NCI-H526 treated with DMSO at 0.1 percent for 48 hours (cell line): ENCODE data around the gene DCTPP1.
"Not testable (repeated sequence)": the region's sequence is repeated elsewhere in the genome, so short reads cannot be mapped to it uniquely, and the experiment has no call there.

Experiments
- DNase-seq: peaks from one replicate; lab custom pipeline; 2025; lab: John Stamatoyannopoulos, UW

The DCTPP1 gene

GRCh38 chr16:30429678-30430427 lies at the start of gene DCTPP1:
Gene DCTPP1 (minus strand): TSS chr16:30430030. CDS start chr16:30429980, 50 bp downstream.
- peak; percentile 99 for DNase-seq

- DNase-seq: no peak
Measured at GRCh38 chr16:30478766-30479478, 49.1 kb upstream of the DCTPP1 start.

DNA sequence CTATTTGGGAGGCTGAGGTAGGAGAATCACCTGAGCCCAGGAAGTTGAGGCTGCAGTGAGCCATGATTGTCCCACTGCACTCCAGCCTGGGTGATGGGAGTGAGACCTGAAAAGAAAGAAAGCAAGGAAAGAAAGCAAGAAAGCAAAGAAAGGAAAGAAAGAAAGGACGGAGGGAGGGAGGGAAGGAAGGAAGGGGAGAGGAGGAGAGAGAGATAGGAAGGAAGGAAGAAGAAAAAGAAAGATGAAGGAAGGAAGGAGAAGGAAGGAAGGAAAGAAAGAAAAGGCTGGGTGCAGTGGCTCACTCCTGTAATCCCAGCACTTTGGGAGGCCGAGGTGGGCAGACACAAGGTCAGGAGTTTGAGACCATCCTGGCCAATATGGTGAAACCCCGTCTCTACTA lies 47.9 kb upstream of the DCTPP1 start:
- not testable (repeated sequence) for DNase-seq

DNA sequence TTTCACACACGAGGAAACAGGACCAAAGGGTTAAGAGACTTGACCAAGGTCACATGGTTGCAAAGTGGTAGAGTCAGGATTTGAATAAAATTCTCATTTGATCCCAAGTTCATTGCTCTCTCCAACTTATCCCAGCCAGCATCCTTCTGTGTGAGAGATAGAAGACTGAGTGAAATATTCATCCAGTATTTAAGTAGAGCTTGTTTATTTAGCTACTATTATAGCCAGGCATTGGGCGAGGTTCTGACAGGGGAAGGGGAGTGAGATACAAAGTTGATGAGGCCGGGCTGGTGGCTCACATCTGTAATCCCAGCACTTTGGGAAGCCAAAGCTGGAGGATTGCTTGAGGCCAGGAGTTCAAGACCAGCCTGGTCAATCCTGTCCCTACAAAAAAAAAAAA lies 47.2 kb upstream of the DCTPP1 start:
- DNase-seq: no peak

GRCh38 chr16:30474684-30475083 lies 44.9 kb upstream of the DCTPP1 start:
- no peak for DNase-seq

GRCh38 chr16:30474074-30474452 lies 44.2 kb upstream of the DCTPP1 start:
- no peak for DNase-seq

DNA sequence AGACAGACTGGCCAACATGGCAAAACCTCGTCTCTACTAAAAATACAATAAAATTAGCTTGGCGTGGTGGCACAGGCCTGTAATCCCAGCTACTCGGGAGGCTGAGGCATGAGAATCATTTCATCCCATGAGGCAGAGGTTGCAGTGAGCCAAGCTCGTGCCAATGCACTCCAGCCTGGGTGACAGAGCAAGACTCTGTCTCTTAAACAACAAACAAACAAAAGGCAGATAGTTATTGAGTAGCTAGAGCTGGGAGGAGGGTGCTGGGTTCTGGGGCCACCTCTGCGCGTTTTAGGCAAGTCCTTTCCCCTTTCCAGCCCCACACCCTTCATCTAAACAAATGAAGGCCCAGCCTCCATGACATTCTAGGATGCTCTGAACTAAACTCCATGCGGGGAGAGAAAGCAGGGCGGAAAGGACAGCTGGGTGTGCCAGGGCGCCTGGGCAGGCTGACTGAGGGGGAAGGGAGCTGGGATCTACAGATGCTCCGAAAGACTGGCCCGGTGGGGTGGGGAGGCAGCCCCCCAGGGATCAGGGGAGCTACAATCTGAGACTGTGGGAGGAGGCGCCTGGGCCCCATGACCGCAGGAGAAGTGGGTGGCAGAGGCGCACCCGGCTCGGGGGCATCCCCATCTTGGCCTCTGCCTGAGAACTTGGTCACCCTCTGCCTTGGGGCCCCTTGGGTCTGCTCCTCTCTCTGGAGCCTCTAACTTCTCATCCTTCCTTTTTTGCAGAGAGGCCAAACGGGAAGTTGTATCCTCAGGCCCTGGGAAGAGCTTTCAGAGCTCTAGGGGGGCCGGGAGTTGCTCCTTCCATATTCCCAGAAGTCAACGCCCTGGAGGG lies 43.6 kb upstream of the DCTPP1 start:
- no peak for DNase-seq

- no peak for DNase-seq
Measured at GRCh38 chr16:30472328-30472942, 42.6 kb upstream of the DCTPP1 start, which contains the start of gene ITGAL. Gene ITGAL (plus strand): TSS chr16:30472742. CDS start chr16:30472838, 96 bp downstream.

DNA sequence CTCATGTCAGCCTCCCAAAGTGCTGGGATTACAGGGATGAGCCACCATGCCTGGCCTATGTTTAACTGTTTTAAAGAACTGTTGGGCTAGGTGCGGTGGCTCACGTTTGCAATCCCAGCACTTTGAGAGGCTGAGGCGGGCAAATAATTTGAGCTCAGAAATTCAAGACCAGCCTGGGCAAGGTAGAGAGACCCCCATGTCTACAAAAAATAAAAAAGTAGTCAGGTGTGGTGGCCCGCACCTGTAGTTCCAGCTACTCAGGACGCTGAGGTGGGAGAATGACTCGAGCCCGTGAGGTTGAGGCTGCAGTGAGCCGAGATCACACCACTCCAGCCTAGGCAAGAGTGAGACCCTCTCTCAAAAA lies 40.8 kb upstream of the DCTPP1 start:
- no peak for DNase-seq

DNA sequence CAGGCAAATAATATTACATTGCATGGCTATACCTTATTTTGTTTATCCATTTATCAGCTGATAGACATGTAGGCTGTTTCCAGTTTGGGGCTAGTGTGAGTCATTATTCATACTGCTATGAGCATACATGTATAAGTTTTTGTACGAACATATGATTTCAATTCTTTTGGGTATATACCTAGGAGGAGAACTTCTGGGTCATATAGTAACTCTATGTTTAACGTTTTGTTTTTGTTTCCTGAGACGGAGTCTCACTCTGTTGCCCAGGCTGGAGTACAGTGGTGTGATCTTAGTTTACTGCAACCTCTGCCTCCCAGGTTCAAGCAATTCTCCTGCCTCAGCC lies 40.3 kb upstream of the DCTPP1 start:
- DNase-seq: no peak

GRCh38 chr16:30464078-30464477 lies 34.2 kb upstream of the DCTPP1 start:
- no peak for DNase-seq

DNA sequence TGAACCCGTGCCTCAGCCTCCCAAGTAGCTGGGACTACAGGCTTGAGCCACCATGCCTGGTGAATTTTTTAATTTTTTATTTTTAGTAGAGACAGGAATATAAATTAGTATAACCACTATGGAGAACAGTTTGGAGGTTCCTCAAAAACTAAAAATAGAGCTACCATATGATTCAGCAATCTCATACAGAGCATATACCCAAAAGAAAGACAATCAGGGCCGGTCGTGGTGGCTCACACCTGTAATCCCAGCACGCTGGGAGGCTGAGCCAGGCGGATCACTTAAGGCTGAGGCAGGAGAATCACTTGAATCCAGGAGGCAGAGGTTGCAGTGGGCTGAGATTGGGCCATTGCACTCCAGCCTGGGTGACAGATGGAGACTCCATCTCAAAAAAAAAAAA lies 31.6 kb upstream of the DCTPP1 start:
- DNase-seq: not testable (repeated sequence)

GRCh38 chr16:30459456-30459855 lies 29.6 kb upstream of the DCTPP1 start:
- no peak for DNase-seq

GRCh38 chr16:30458561-30459394 lies 28.9 kb upstream of the DCTPP1 start:
- no peak for DNase-seq

GRCh38 chr16:30457743-30458560 lies 28.1 kb upstream of the DCTPP1 start:
- no peak for DNase-seq

- no peak for DNase-seq
Measured at GRCh38 chr16:30457256-30457655, 27.4 kb upstream of the DCTPP1 start.

DNA sequence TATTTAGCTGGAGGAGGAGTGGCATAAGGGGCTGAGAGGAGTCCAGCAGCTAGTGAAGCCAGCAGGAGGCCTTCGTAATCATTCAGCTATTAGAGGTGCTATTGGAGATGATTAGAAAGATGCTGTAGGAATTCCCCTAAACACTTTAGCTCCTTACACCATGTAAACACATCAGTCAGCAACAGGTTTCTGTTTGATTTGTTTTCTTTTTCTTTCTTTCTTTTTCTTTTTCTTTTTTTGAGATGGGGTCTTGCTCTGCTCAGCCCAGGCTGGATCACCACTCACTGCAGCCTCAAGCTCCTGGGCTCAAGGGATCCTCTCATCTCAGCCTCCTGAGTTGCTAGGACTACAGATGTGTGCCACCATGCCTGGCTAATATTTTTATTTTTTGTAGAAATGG lies 26.5 kb upstream of the DCTPP1 start:
- DNase-seq: no peak

DNA sequence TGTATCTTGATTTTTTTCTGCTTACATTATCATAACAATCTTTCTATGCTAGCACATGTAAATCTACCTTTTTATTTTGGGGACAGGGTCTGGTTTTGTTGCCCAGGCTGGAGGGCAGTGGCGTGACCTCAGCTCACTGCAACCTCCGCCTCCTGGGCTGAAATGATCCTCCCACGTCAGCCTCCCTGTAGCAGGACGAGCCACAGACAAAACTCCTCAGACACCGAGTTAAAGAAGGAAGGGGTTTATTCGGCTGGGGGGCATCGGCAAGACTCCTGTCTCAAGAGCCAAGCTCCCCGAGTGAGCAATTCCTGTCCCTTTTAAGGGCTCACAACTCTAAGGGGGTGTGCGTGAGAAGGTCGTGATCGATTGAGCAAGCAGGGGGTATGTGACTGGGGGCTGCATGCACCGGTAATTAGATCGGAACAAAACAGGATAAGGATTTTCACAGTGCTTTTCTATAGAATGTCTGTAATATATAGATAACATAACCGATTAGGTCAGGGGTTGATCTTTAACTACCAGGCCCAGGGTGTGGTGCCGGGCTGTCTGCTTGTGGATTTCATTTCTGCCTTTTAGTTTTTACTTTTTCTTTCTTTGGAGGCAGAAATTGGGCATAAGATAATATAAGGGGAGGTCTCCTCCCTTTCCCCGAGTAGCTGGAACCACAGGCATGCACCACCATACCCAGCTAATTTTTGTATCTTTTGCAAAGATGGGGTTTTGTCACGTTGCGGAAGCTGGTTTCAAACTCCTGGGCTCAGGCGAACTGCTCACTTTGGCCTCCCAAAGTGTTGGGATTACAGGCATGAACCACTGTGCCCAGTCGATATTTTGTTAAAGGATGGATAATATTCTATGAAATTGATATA lies 23.1 kb upstream of the DCTPP1 start:
- not testable (repeated sequence) for DNase-seq

DNA sequence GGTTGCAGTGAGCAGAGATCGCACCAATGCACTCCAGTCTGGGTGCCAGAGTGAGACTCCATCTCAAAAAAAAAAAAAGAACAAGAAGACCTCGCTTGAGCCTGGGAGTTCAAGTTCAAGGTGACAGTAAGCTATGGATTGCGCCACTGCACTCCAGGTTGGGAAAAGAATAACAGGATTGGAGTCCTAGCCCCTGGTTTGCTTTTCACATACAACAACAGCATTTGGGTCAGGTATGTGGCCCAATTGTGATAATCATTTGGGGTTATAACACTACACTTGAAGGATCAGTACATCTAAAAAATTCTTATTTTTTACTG lies 19.2 kb upstream of the DCTPP1 start:
- DNase-seq: no peak
